ENCODE results near the gene SARM1.
"Not testable (repeated sequence)": the region's sequence is repeated elsewhere in the genome, so short reads cannot be mapped to it uniquely, and the experiment has no call there.

The SARM1 gene

DNA sequence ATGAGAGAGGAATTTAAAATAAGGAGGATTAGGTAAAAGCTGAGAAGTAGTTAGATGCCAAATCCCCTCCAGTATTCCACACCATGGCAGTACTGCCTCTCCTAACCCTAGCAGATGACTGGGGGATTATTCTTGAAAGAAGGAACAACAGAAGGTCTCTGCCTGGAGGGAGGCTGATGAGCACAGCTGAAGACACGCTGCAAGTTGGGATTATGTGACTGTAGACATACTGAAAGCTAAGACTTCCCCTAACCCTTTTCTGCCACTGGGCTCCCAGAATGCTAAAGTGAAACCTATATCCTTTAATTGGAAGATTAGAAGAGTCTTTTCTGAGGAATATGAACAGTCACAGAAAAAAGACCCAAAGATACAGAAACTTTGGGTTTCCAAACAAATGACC is 62.2 kb downstream of the SARM1 start:
- DNase-seq, result no peak

GRCh38 chr17:28434326-28434725 is 62.8 kb downstream of the SARM1 start:
- not testable (repeated sequence) for DNase-seq

DNA sequence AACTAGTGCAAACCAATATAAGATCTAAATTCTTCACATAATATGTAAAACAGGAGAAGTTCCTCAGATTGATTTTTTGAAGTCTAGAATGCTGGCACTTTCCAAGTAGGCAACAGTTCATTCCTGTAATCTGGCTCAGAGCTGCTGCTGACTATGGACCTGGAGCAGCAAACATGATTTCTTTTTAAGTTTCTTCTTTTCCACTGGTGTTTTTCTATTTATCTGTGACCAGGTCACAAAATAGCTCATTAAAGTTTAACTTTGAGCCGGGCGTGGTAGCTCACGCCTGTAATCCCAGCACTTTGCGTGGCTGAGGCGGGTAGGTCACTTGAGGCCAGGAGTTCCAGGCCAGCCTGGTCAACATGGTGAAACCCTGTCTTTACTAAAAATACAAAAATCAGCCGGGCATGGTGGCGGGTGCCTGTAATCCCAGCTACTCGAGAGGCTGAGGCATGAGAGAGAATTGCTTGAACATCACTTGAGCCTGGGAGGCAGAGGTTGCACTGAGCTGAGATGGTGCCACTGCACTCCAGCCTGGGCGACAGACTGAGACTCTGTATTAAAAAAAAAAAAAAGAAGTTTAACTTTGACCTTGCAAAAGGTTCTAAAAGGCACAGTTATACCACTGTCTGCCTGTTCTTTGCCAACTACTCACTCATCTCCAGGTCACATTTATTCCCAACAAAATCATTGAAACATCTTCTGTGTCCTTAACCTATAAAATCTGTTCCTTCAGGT is 72.6 kb downstream of the SARM1 start:
- no peak for DNase-seq

GRCh38 chr17:28446716-28447395 is 75.4 kb downstream of the SARM1 start:
- no peak for DNase-seq

DNA sequence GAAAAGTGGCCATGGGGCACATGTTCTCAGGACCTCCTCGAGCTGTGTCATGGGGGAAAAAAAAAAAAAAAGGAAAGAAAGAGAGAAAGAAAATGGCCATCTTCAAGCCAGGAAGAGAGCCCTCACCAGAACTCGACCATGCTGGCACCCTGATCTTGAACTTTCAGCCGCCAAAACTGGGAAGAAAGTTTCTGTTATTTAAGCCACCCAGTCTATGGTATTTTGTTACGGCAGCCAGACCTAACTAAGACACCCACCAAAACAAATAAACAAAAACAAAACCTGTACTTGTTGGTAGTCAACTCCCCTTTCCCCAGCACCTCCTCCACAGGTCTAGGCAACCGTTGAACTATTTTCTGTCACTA is 75.9 kb downstream of the SARM1 start:
- DNase-seq, result no peak

- DNase-seq, result no peak
These were observed 78.4 kb downstream of the SARM1 start for GRCh38 chr17:28449859-28450258.
